IMR-90 (cell line): Measurements from ENCODE around the gene PIM3. TPM values are rescaled to one million over a fixed set of nuclear protein-coding genes. Genes with fewer than 3 reads are reported as not detected.

Source experiments
- ATAC-seq: fragments of 200-7000 bp; cut with Tn5 transposase; 2 replicates; pipeline ENCODE4 v1.9.1; 2020; ENCODE audit warnings: low read depth, mild to moderate bottlenecking, moderate library complexity
- BruUV-seq: library from RNA; stranded (reverse); fragments of 400-500 nt; replicated peaks from 2 replicates; lab custom pipeline; 2021; lab: Mats Ljungman, UMichigan
- CTCF ChIA-PET: fragments of 300-600 bp; formaldehyde crosslinking; extraction: SDS; loops from one replicate; lab custom pipeline; 2021; ENCODE audit warnings: antibody characterized with exemption; lab: Yijun Ruan, JAX
- POLR2A ChIA-PET: fragments of 300-600 bp; sonication (Branson Sonifier 250); formaldehyde crosslinking; loops from one replicate; lab custom pipeline; 2022; ENCODE audit warnings: antibody characterized with exemption; ENCODE audit not compliant: unreplicated experiment; lab: Charles Lee
- DNase-seq: peaks from one replicate; pipeline ENCODE4 v3.0.0; 2013
- H2AFZ ChIP-seq: replicated peaks from 2 replicates; pipeline ENCODE3; 2013; ENCODE audit warnings: low read length, mild to moderate bottlenecking; ENCODE audit not compliant: poor library complexity
- H2AK5ac ChIP-seq: 2 replicates; pipeline ENCODE4 v1.6.1; 2013; ENCODE audit warnings: low read depth, low read length, inconsistent platforms
- H2AK9ac ChIP-seq: replicated peaks from 2 replicates; pipeline ENCODE3; 2013; ENCODE audit warnings: mild to moderate bottlenecking, low read depth, low read length, moderate library complexity; ENCODE audit not compliant: poor library complexity
- H2BK120ac ChIP-seq: 2 replicates; pipeline ENCODE4 v1.6.1; 2013; ENCODE audit warnings: low read depth, low read length, inconsistent platforms
- H2BK15ac ChIP-seq: 3 replicates; pipeline ENCODE4 v1.6.1; 2013; ENCODE audit warnings: low read depth, low read length, inconsistent platforms
- H2BK20ac ChIP-seq: 2 replicates; pipeline ENCODE4 v1.6.1; 2013; ENCODE audit warnings: low read depth, mild to moderate bottlenecking, inconsistent platforms, low read length, moderate library complexity
- H2BK5ac ChIP-seq: 2 replicates; pipeline ENCODE4 v1.6.1; 2013; ENCODE audit warnings: mild to moderate bottlenecking, low read depth, low read length, inconsistent platforms; ENCODE audit not compliant: poor library complexity, severe bottlenecking
- H3K14ac ChIP-seq: replicated peaks from 2 replicates; pipeline ENCODE4 v1.6.1; 2013; ENCODE audit warnings: low read depth, low read length, inconsistent platforms
- H3K18ac ChIP-seq: 2 replicates; pipeline ENCODE4 v1.6.1; 2013; ENCODE audit warnings: low read depth, low read length, control low read depth
- H3K23ac ChIP-seq: 2 replicates; pipeline ENCODE4 v1.6.1; 2013; ENCODE audit warnings: low read depth, low read length, inconsistent platforms
- H3K27ac ChIP-seq: 2 replicates; pipeline ENCODE4 v1.5.1; 2013; ENCODE audit warnings: mild to moderate bottlenecking, control low read depth, low read length; ENCODE audit not compliant: insufficient read depth
- H3K27me3 ChIP-seq: 2 replicates; pipeline ENCODE4 v1.6.1; 2013; ENCODE audit warnings: low read length; ENCODE audit not compliant: control insufficient read depth, insufficient read depth
- H3K36me3 ChIP-seq: 2 replicates; pipeline ENCODE4 v1.6.1; 2013; ENCODE audit warnings: low read length, mixed read lengths; ENCODE audit not compliant: control insufficient read depth, insufficient read depth
- H3K4ac ChIP-seq: 2 replicates; pipeline ENCODE4 v1.6.1; 2013; ENCODE audit warnings: low read depth, low read length, inconsistent platforms
- H3K4me1 ChIP-seq: 2 replicates; pipeline ENCODE4 v1.6.1; 2013; ENCODE audit warnings: low read length, mixed read lengths; ENCODE audit not compliant: control insufficient read depth, insufficient read depth
- H3K4me2 ChIP-seq: 2 replicates; pipeline ENCODE4 v1.6.1; 2013; ENCODE audit warnings: low read depth, mild to moderate bottlenecking, control low read depth, low read length, moderate library complexity
- H3K4me3 ChIP-seq: 2 replicates; pipeline ENCODE4 v1.5.1; 2013; ENCODE audit warnings: low read depth, mild to moderate bottlenecking, control low read depth, low read length, moderate library complexity; ENCODE audit not compliant: insufficient read depth
- H3K56ac ChIP-seq: 2 replicates; pipeline ENCODE4 v1.6.1; 2013; ENCODE audit warnings: low read length, inconsistent platforms; ENCODE audit not compliant: insufficient read depth; ENCODE audit errors: extremely low read depth
- H3K79me1 ChIP-seq, 2 experiments: 2 replicates each; pipeline ENCODE4 v1.6.1; 2013; ENCODE audit warnings: low read length in 2 of 2, inconsistent platforms in 1 of 2, low read depth in 1 of 2
- H3K9ac ChIP-seq: 2 replicates; pipeline ENCODE4 v1.6.1; 2013; ENCODE audit warnings: low read depth, low read length, control low read depth
- H3K9me1 ChIP-seq: 2 replicates; pipeline ENCODE4 v1.6.1; 2013; ENCODE audit warnings: low read length, inconsistent platforms; ENCODE audit not compliant: insufficient read depth
- H3K9me3 ChIP-seq: 2 replicates; pipeline ENCODE4 v1.6.1; 2013; ENCODE audit warnings: low read length; ENCODE audit not compliant: control insufficient read depth, insufficient read depth
- H4K20me1 ChIP-seq: 2 replicates; pipeline ENCODE4 v1.6.1; 2013; ENCODE audit warnings: low read length, inconsistent platforms; ENCODE audit not compliant: insufficient read depth
- H4K5ac ChIP-seq: 2 replicates; pipeline ENCODE4 v1.6.1; 2013; ENCODE audit warnings: mild to moderate bottlenecking, low read depth, low read length, control low read depth
- H4K8ac ChIP-seq, 2 experiments: 2 replicates each; pipeline ENCODE4 v1.6.1; 2013; ENCODE audit warnings: low read depth in 2 of 2, low read length in 2 of 2, control low read depth in 1 of 2, inconsistent platforms in 1 of 2
- H4K91ac ChIP-seq: 2 replicates; pipeline ENCODE4 v1.6.1; 2013; ENCODE audit warnings: low read depth, low read length, inconsistent platforms; ENCODE audit not compliant: insufficient read depth
- CHD1 ChIP-seq: IDR thresholded peaks from 2 replicates; pipeline ENCODE4 v1.6.1; 2012; ENCODE audit warnings: low read depth, low read length, improper control_type of control experiment
- MXI1 ChIP-seq: IDR thresholded peaks from 2 replicates; pipeline ENCODE4 v1.6.1; 2012; ENCODE audit warnings: low read depth, mild to moderate bottlenecking, low read length, moderate library complexity, borderline replicate concordance
- RFX5 ChIP-seq: IDR thresholded peaks from 2 replicates; pipeline ENCODE4 v1.8.0; 2012; ENCODE audit warnings: low read depth, mild to moderate bottlenecking, low read length, moderate library complexity
- WGBS, 2 experiments: methylation state at CpG; one replicate each; pipeline versions ENCODE4 v1.1.5 to v1.1.7; 2013; ENCODE audit warnings: missing lambda C conversion rate in 2 of 2; ENCODE audit not compliant: insufficient read length in 1 of 2; ENCODE audit errors: extremely low coverage in 2 of 2; 5-methylcytosine and 5-hydroxymethylcytosine counted together
- dilution Hi-C: fragments of 300-500 bp; cut with HindIII; formaldehyde crosslinking; loops from one replicate; pipeline ENCODE4 v1.14.3; 2018; ENCODE audit warnings: low sequenced_read_pairs; ENCODE audit not compliant: unreplicated experiment
- in situ Hi-C: fragments of 300-500 bp; cut with MboI; formaldehyde crosslinking; loops from 3 replicates; pipeline ENCODE4 v1.14.3; 2019; ENCODE audit warnings: low sequenced_read_pairs, inconsistent platforms, mixed read lengths
- intact Hi-C: fragments of 100-400 bp; cut with micrococcal nuclease; formaldehyde crosslinking; loops from 2 replicates; pipeline ENCODE4 v1.10.0; 2022
- polyA plus RNA-seq, 3 experiments: library from polyadenylated mRNA; depleted of rRNA; stranded (reverse); fragments of >200 nt; gene quantifications; 2 replicates each; pipeline ENCODE4 v1.2.3, GENCODE V29; 2012; ENCODE audit warnings: low replicate concordance in 1 of 3
- total RNA-seq: library from RNA; depleted of rRNA; stranded (reverse); fragments of >200 nt; gene quantifications from 2 replicates; pipeline ENCODE4 v1.2.3, GENCODE V29; 2012
- TF ChIP-seq, protein P1 (sequence below): conservative IDR thresholded peaks from 2 replicates; pipeline ENCODE4 v1.5.1; 2012; ENCODE audit warnings: mild to moderate bottlenecking, low read depth, low read length, improper control_type of control experiment

The PIM3 gene
- total and polyA plus RNA-seq, 2 of the 4 experiments (the other 2 are of a cell fraction): 8.6 to 24.7 TPM

DNA sequence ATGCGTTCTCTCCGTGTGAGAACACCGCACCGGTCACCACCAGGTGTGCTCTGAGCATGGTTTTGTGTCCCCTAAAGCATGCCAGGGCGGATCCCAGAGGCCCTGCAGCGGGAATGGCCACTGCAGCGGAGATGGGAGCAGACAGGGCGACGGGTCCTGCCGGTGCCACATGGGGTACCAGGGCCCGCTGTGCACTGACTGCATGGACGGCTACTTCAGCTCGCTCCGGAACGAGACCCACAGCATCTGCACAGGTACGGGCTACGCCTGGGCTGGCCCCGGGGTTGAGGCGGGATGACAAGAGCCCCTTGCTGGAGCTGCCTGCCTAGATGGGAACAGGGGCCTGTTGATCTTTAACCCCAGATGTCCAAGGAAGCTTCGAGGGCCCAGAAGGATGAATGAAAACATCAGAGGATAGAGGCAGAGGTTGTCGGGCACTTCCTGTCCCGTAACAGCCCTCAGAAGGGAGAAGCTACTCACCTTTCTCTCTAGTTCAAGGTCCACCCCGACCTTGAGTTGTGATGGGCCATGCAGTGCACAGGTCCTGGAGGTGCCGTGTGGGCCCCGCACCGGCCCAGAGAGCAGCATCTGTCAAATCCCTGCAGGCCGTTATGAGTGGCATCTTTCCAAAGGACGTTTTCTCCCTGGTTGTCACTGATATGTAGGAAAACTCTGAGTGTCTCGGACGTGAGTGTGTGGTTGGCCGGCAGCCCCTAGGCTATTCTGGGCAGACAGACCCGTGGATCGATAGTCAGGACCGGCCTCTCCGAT lies 38.9 kb upstream of the PIM3 start:
- peaks cover 18% of the 10 kb centered on the region for H3K4me1 ChIP-seq
- H4K91ac ChIP-seq: no peak overlapping the region
- H3K9me1 ChIP-seq: peaks cover 4% of the 10 kb centered on the region; the same call in 1 of the 2 replicates
- no peak overlapping the region for H3K18ac ChIP-seq
- H2BK5ac ChIP-seq: no peak overlapping the region
- no peak overlapping the region for H2BK20ac ChIP-seq
- H3K4ac ChIP-seq: no peak overlapping the region
- TF ChIP-seq MXI1: no peak
- TF ChIP-seq, protein P1, sequence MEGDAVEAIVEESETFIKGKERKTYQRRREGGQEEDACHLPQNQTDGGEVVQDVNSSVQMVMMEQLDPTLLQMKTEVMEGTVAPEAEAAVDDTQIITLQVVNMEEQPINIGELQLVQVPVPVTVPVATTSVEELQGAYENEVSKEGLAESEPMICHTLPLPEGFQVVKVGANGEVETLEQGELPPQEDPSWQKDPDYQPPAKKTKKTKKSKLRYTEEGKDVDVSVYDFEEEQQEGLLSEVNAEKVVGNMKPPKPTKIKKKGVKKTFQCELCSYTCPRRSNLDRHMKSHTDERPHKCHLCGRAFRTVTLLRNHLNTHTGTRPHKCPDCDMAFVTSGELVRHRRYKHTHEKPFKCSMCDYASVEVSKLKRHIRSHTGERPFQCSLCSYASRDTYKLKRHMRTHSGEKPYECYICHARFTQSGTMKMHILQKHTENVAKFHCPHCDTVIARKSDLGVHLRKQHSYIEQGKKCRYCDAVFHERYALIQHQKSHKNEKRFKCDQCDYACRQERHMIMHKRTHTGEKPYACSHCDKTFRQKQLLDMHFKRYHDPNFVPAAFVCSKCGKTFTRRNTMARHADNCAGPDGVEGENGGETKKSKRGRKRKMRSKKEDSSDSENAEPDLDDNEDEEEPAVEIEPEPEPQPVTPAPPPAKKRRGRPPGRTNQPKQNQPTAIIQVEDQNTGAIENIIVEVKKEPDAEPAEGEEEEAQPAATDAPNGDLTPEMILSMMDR: no peak
- TF ChIP-seq CHD1: no peak
- no peak for TF ChIP-seq RFX5
- DNase-seq: no peak
- H2AK5ac ChIP-seq: no peak overlapping the region
- H3K23ac ChIP-seq: no peak overlapping the region
- H3K14ac ChIP-seq: no peak overlapping the region
- H3K9ac ChIP-seq: no peak overlapping the region
- H2BK120ac ChIP-seq: no peak overlapping the region
- H3K36me3 ChIP-seq: peaks cover 23% of the 10 kb centered on the region
- no peak overlapping the region for H4K5ac ChIP-seq
- no peaks in the 10 kb centered on the region for H3K9me3 ChIP-seq
- no peak overlapping the region for H2AFZ ChIP-seq
- no peak overlapping the region for H3K27ac ChIP-seq
- intact Hi-C loops: no loop called here
- H3K4me3 ChIP-seq: no peak overlapping the region
- ATAC-seq: no peak
- H2BK15ac ChIP-seq: no peak overlapping the region
- dilution Hi-C loops: no loop called here
- in situ Hi-C loops: loop anchor here (25.0 kb wide), 1 partner anchor 109 kb away; no protein-coding TSS in a partner anchor
- H3K56ac ChIP-seq: no peak overlapping the region
- WGBS, 2 experiments: 90% methylated on average over 26 of the region's 35 CpGs; no CpG with 5 or more reads in 1 of the 2 experiments
- peaks cover 26 to 36% of the 10 kb centered on the region in 2 experiments for H3K79me1 ChIP-seq
- H3K4me2 ChIP-seq: no peak overlapping the region
- no peaks in the 10 kb centered on the region for H3K27me3 ChIP-seq
- no peak overlapping the region for H2AK9ac ChIP-seq
- no peaks in the 10 kb centered on the region; the same call in 1 of the 2 replicates for H4K20me1 ChIP-seq
- CTCF ChIA-PET: no interaction called here
- POLR2A ChIA-PET: interaction anchor here (0.6 kb wide), 1 partner anchor 138 kb away, joined by 6 read pairs; no protein-coding TSS in a partner anchor
- no TSS peak for BruUV-seq
- H4K8ac ChIP-seq: no peak overlapping the region
